ENCODE results near the gene RPS21. TPM values are rescaled to one million over a fixed set of nuclear protein-coding genes. Genes with fewer than 3 reads are reported as not detected.

The RPS21 gene
- total and polyA plus RNA-seq, 9 of the 15 experiments (the other 6 are each of a cell fraction or from before 2014, with no cell fraction given) = 1,380 to 5,647 (median 3,091) TPM

- TF ChIP-seq NFXL1 (CRISPR knock-in tag; IDR thresholded peaks at IDR 0.05) (no peak), BRD4 (IDR thresholded peaks at IDR 0.05) (no peak), MEIS2 (IDR thresholded peaks at IDR 0.05; ENCODE audit: partially characterized antibody) (no peak), NRF1 (conservative IDR thresholded peaks at IDR 0.05 in 1 of 2, IDR thresholded peaks at IDR 0.05 in 1 of 2) (peak; percentile 14 to 30; a peak in 1 of 4 replicates), TARDBP (IDR thresholded peaks at IDR 0.05) (no peak), ZNF586 (CRISPR knock-in tag; conservative IDR thresholded peaks at IDR 0.05) (no peak), POLR3G (IDR thresholded peaks at IDR 0.05; ENCODE audit: extremely low read depth, insufficient read length, insufficient replicate concordance) (no peak), ZNF395 (CRISPR knock-in tag; IDR thresholded peaks at IDR 0.05) (no peak), ZNF184 (CRISPR knock-in tag; IDR thresholded peaks at IDR 0.05) (no peak), TEAD4 (IDR thresholded peaks at IDR 0.05; ENCODE audit: low read length) (no peak), TEAD4 (CRISPR knock-in tag; IDR thresholded peaks at IDR 0.05; ENCODE audit: borderline replicate concordance) (no peak), TAF7 (tag; IDR thresholded peaks at IDR 0.05) (no peak), HSF4 (CRISPR knock-in tag; IDR thresholded peaks at IDR 0.05; ENCODE audit: borderline replicate concordance) (no peak), HMG20A (CRISPR knock-in tag; conservative IDR thresholded peaks at IDR 0.05) (no peak), FOXP4 (CRISPR knock-in tag; IDR thresholded peaks at IDR 0.05; ENCODE audit: borderline replicate concordance) (0 out of 2 replicates have a peak, but pooled peaks have one; percentile 25)
- TF ChIP-seq, protein P1, sequence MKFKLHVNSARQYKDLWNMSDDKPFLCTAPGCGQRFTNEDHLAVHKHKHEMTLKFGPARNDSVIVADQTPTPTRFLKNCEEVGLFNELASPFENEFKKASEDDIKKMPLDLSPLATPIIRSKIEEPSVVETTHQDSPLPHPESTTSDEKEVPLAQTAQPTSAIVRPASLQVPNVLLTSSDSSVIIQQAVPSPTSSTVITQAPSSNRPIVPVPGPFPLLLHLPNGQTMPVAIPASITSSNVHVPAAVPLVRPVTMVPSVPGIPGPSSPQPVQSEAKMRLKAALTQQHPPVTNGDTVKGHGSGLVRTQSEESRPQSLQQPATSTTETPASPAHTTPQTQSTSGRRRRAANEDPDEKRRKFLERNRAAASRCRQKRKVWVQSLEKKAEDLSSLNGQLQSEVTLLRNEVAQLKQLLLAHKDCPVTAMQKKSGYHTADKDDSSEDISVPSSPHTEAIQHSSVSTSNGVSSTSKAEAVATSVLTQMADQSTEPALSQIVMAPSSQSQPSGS (CRISPR knock-in tag; IDR thresholded peaks at IDR 0.05) = no peak
- TF ChIP-seq, protein P2, sequence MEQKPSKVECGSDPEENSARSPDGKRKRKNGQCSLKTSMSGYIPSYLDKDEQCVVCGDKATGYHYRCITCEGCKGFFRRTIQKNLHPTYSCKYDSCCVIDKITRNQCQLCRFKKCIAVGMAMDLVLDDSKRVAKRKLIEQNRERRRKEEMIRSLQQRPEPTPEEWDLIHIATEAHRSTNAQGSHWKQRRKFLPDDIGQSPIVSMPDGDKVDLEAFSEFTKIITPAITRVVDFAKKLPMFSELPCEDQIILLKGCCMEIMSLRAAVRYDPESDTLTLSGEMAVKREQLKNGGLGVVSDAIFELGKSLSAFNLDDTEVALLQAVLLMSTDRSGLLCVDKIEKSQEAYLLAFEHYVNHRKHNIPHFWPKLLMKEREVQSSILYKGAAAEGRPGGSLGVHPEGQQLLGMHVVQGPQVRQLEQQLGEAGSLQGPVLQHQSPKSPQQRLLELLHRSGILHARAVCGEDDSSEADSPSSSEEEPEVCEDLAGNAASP (IDR thresholded peaks at IDR 0.05) = no peak
- TF ChIP-seq, protein P3, sequence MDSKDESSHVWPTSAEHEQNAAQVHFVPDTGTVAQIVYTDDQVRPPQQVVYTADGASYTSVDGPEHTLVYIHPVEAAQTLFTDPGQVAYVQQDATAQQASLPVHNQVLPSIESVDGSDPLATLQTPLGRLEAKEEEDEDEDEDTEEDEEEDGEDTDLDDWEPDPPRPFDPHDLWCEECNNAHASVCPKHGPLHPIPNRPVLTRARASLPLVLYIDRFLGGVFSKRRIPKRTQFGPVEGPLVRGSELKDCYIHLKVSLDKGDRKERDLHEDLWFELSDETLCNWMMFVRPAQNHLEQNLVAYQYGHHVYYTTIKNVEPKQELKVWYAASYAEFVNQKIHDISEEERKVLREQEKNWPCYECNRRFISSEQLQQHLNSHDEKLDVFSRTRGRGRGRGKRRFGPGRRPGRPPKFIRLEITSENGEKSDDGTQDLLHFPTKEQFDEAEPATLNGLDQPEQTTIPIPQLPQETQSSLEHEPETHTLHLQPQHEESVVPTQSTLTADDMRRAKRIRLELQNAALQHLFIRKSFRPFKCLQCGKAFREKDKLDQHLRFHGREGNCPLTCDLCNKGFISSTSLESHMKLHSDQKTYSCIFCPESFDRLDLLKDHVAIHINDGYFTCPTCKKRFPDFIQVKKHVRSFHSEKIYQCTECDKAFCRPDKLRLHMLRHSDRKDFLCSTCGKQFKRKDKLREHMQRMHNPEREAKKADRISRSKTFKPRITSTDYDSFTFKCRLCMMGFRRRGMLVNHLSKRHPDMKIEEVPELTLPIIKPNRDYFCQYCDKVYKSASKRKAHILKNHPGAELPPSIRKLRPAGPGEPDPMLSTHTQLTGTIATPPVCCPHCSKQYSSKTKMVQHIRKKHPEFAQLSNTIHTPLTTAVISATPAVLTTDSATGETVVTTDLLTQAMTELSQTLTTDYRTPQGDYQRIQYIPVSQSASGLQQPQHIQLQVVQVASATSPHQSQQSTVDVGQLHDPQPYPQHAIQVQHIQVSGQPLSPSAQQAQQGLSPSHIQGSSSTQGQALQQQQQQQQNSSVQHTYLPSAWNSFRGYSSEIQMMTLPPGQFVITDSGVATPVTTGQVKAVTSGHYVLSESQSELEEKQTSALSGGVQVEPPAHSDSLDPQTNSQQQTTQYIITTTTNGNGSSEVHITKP (IDR thresholded peaks at IDR 0.05; ENCODE audit: partially characterized antibody) = peak; percentile 34
Observed at GRCh38 chr20:62368976-62369814, 17.7 kb upstream of the RPS21 start (continued).
